Germinal center (tissue), 1 donor: ENCODE measurements around the gene KIF4A.

Experiments used
- DNase-seq: peaks from one replicate; pipeline ENCODE4 v3.0.0; 2012; ENCODE audit warnings: mixed read lengths, low spot score

KIF4A gene

GRCh38 chrX:70437921-70438665 lies 148.2 kb downstream of the KIF4A start:
- DNase-seq = no peak

GRCh38 chrX:70439016-70439415 lies 149.1 kb downstream of the KIF4A start:
- DNase-seq = no peak

DNA sequence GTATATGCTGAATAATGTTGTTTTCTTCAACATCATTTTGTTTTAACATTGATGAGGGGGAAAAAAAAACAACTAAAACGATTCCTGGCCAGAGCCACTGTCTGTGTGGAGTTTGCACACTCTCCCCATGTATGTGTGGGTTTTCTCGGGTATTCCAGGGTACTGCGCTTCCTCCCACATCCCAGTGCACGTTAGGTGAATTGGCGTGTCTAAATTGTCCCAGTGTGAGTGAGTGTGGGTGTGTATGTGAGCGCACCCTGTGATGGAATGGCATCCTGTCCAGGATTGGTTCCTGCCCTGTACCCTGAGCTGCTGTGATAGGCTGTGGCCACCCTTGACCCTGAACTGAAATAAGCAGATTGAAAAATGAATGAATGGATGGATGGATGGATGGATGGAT lies 152.3 kb downstream of the KIF4A start:
- no peak for DNase-seq

GRCh38 chrX:70444326-70444945 lies 154.5 kb downstream of the KIF4A start, which contains the start of gene DLG3:
TSS of gene DLG3 (plus strand) at chrX:70444835. CDS start at chrX:70445202, 367 bp downstream.
- no peak for DNase-seq

DNA sequence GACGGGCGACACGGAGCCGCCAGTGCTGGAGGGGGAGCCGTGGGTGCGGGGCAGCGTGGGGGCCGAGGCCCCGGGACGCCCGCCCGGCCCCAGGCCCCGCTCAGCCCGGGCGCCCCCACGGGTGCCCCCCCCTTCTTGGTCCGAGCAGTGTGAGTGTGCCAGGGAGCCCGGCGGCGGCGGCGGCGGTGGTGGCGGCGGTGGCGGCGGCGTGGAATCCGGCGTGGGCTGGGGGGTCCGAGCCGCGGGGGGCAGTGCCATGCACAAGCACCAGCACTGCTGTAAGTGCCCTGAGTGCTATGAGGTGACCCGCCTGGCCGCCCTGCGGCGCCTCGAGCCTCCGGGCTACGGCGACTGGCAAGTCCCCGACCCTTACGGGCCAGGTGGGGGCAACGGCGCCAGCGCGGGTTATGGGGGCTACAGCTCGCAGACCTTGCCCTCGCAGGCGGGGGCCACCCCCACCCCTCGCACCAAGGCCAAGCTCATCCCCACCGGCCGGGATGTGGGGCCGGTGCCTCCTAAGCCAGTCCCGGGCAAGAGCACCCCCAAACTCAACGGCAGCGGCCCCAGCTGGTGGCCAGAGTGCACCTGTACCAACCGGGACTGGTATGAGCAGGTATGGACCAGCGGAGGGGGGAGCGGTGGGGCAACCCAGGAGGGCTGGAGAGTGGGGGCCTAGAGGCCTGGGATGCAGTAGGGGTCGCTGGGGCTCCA lies 155.2 kb downstream of the KIF4A start:
- DNase-seq = no peak

DNA sequence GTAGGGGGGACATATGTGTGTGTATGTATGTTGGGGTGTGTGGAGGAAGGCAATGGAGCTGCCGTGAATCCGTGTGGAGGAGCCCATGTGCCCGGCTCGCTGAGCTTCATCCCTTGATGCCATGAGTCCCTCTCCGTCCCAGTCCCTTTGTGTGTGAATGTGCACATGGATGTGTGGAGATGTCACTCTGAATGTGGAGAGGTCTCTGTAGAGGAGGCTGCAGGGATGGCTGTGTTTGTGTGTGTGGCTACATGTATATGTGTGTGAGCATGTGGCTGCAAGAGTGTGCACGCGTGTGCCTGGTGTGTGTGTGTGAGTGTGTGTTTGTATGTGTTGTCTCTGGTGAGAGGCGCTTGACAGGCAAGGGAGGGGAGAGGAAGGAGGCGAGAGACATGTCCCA lies 156.0 kb downstream of the KIF4A start:
- no peak for DNase-seq

DNA sequence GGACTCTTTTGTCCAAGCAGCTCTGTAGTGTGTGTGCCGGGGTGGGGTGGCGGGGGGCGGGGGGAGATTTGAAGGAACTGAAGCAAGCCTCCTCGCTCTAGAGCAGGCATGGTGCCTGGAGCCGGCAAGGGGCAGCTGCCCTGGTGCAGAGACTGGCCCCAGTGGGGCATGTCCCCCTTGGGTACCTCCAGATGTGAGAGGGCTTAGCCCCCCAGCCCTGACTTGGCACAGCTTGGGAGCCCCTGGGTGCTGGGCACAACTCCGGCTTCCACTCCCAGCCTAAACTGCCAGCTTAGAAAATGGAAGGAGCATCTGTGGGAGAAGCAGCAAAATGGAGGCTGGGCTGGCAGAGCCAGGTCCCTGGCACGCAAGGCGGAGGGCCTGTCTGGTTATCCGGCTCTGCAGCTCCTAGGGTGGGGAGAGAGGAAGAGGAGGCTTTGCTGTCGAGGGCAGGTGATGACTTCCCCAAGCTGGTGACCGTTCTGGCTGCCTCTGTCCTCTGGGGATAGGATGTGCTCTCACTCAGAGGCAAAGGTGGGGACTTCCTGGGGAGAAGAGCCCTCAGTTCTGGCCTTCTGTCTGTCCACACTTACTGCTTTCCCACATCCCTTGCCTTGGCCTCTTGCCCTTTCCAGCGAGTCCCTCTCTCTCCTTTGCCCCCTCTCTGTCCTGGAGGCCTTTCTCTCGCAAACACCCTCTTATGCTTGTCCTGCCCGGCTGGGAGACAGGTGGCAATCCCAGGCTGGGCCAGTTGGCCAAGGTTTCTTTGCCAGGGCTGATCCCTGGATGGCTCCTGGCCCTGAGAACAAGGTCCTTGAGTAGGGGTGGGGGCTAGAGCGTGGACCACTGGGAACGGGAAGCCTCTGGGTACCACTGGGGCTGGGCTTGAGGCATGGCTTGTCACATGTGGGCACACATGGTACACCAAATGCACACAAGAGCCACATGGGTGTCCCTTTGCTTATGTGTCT lies 156.8 kb downstream of the KIF4A start:
- no peak for DNase-seq

DNA sequence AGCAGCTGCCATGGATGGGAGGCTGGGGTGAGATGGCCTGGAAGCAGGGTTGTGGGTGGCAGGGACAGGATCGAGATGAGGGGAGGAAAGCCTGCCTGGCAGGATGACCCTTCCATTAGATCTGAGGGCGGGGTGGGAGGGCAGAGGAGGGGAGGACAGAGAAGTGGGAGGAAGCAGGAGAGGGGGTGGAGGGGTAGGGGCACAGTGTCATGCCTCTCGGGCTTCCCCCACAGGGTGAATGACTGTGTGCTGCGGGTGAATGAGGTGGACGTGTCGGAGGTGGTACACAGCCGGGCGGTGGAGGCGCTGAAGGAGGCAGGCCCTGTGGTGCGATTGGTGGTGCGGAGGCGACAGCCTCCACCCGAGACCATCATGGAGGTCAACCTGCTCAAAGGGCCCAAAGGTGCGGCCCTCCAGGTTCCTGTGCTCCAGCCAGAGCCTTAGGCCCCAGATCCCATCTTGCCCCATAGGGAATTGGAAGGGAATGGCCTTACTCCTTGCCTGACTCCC lies 159.6 kb downstream of the KIF4A start:
- no peak for DNase-seq

DNA sequence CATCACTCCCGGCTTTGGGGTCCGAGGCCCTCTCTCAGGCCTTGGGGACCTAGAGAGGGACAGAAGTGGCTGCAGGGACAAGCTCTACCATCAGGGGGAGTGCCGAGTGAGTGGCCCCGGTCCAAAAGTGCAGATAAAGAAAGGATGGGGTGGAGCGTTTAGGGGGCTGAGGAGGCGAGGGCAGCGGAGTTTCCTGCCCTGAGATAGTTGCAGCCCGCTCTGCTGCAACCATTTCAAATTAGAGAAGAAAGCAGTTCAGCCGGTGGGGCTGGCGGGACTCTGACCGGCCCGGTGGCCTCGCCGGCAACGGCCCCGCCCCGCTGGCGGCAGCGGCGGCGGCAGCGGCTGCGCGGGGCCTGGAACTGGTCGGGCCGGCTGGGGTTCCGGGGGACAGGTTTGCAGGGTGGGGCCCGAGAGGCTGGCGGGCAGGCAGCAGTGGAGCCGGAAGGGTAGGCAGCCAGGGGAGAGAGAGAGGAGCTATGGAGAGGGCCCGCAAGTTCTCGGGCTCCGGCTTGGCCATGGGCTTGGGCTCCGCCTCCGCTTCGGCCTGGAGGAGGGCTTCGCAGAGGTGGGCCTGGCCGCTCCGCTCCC lies 162.3 kb downstream of the KIF4A start:
- DNase-seq = peak; percentile 60

DNA sequence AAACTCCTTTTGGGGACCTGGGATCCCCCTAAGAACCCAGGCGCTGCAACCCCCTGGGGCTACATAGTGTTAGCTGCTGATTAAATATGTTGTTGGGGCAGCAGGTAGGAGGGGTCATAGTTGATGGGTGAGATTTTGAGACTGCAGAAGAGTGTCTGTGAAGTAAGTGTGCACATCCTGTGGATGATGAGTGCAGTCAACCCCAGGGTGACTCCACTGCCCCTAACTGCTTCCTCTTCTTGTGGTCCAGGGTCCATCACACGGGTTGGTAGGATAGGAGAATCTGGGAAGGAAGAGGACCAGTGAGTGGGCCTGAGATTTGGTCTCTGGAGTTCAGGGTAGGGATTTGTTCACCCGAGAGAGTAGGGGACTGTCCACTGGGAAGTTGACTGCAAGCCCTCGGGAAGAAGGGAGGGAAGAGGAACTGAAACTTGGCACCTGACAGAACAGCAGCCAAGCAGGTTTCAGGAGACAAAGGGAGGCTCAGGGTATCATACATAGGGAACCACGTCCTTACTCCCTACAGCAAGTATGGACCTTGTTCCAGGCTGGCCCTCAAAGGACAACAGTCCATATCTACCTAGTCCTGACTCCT lies 163.2 kb downstream of the KIF4A start:
- no peak for DNase-seq

DNA sequence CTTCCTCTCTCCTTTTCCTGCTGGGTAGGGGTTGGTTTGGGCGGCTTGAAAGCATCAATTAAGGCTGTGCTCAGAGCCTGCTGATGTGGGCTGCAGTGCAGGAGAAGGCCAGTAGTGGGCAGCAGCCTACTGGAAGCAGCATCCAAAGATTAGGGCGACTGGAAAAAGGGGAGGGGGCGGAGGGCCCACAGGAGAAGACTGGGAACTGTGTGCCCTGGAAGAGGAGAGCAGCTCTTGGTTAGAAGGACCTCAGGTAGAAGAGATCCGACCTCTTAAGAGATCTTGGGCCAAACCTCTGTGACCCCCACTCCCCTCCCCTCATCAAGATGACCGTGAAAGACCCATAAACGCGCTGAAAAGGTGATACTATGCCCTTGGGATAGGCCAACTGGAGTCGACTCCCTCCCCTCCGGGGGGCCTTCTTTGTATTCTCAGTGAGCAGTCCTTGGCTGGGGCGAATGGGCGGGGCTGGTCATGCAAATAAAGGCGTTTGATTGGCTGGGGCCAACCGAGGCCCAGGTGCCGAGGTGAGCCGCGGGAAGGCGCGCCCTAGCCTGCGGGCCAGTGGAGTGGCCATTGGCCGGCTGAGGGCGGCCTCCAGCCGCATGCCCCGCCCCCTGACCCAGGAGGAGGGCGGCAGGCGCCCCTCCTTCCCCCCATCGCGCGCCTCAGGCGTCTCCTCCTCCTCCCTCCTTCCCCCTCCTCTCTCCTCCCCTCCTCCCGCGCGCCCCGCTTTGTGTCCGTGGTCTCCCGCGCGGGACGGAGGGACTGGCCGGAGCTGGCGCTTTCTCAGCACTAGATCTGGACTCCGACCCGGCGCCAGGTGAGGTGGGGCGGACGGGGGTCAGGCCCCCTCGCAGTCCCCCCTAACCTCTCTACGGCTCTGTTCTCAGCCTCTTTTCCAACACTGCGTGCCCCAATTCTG lies 164.8 kb downstream of the KIF4A start:
- peak; percentile 79 for DNase-seq

GRCh38 chrX:70455366-70456202 lies 165.7 kb downstream of the KIF4A start:
- DNase-seq = no peak

GRCh38 chrX:70456256-70456655 lies 166.4 kb downstream of the KIF4A start:
- DNase-seq = no peak

GRCh38 chrX:70461026-70461425 lies 171.1 kb downstream of the KIF4A start:
- DNase-seq = no peak

DNA sequence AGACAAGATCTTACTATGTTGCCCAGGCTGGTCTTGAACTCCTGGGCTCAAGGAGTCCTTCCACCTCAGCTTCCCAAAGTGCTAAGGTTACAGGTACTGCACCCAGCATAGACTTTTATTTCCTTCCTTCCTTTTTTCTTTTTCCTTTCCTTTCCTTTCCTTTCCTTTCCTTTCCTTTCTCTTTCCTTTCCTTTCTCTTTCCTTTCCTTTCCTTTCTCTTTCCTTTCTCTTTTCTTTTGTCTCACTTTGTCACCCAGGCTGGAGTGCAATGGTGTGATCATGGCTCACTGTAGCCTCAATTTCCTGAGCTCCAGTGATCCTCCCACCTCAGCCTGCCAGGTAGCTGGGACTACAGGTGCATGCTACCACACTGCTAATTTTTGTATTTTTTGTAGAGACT lies 174.1 kb downstream of the KIF4A start:
- no peak for DNase-seq

GRCh38 chrX:70466968-70467367 lies 177.1 kb downstream of the KIF4A start:
- DNase-seq = no peak

DNA sequence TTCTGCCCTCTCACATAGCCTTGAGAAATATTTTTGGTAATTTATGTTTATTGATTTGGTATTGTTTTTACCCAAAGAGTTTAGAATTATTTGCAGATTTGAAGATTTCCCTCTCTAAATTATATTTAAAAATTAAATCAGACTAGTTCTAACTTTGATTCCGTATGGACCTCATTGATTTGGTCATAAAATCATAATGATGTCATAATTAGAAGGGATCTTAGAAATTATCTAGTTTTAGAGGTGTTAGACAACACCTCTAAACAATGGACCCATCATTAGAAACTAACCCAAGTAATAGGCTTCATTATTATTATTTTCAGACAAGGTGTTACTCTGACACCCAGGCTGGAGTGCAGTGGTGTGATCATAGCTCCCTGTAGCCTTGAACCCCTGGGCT lies 178.8 kb downstream of the KIF4A start:
- DNase-seq = no peak
